ENCODE results near the gene PCDH9. TPM values are rescaled to one million over a fixed set of nuclear protein-coding genes. Genes with fewer than 3 reads are reported as not detected.

PCDH9 gene
- total RNA-seq, 1 experiment from 2014 or later, result 0.11 TPM

DNA sequence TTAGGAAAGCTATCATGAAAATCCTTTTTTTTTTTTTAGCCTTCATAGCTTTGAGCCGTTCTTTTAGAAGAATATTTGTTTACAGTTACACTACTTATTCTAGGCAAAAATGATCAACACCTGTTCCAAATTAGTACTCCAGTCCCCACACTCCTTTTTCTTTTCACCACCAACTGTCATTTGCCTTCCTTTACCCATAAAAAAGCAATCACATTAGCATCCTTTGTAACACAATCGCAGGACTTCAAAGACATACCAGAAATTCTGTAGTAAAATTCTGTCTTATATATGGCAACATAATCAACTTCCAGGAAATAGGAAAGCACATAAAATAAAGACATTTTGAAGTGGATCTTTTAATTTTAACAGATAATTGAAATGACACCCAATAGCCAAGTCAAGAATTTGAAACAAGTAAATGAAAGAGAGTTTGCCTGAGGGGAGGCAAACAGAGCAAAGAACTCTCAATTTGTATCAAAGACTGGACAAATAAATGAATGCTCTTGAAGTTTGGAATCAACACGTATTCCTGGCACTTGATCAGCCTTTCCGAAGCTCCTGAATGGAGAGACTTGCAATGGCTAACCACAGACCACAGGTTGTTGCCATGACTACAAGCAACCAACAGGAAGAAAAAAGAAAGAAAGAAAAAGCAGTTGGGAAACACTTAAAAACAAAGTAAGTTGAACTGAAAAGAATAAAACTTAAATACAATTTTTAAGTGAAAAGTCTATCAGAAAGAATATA lies 206.8 kb downstream of the PCDH9 start:
- H3K4me3 ChIP-seq (ENCODE audit: low read depth, low read length), result no peak overlapping the region
- Mint-ChIP-seq H3K36me3 (ENCODE audit: insufficient read depth, unreplicated experiment) (no peaks in the 10 kb centered on the region), H3K4me3 (ENCODE audit: unreplicated experiment) (no peak overlapping the region), H3K27ac (ENCODE audit: unreplicated experiment) (no peak overlapping the region), H3K27me3 (ENCODE audit: insufficient read depth, unreplicated experiment) (no peaks in the 10 kb centered on the region), H3K9me3 (ENCODE audit: unreplicated experiment) (no peaks in the 10 kb centered on the region), H3K4me1 (ENCODE audit: low read depth, unreplicated experiment) (no peaks in the 10 kb centered on the region)
- H3K4me1 ChIP-seq, result no peaks in the 10 kb centered on the region
- ChIA-PET POLR2A (no interaction called here), CTCF (no interaction called here)
- no peaks in the 10 kb centered on the region for H3K9me3 ChIP-seq
- intact Hi-C loops (cut with micrococcal nuclease; ENCODE audit: unreplicated experiment), result no loop called here
- no peak for DNase-seq
- TF ChIP-seq, protein P1, sequence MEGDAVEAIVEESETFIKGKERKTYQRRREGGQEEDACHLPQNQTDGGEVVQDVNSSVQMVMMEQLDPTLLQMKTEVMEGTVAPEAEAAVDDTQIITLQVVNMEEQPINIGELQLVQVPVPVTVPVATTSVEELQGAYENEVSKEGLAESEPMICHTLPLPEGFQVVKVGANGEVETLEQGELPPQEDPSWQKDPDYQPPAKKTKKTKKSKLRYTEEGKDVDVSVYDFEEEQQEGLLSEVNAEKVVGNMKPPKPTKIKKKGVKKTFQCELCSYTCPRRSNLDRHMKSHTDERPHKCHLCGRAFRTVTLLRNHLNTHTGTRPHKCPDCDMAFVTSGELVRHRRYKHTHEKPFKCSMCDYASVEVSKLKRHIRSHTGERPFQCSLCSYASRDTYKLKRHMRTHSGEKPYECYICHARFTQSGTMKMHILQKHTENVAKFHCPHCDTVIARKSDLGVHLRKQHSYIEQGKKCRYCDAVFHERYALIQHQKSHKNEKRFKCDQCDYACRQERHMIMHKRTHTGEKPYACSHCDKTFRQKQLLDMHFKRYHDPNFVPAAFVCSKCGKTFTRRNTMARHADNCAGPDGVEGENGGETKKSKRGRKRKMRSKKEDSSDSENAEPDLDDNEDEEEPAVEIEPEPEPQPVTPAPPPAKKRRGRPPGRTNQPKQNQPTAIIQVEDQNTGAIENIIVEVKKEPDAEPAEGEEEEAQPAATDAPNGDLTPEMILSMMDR (IDR thresholded peaks at IDR 0.05; ENCODE audit: insufficient read depth in 1 of 2, low read depth in 1 of 2, low read length in 1 of 2, severe bottlenecking in 1 of 2, unreplicated experiment in 1 of 2), result no peak
- H3K27me3 ChIP-seq (replicated peaks; ENCODE audit: control insufficient read depth, insufficient read depth, low read length), result no peaks in the 10 kb centered on the region
- no peaks in the 10 kb centered on the region for H3K36me3 ChIP-seq (ENCODE audit: control insufficient read depth, insufficient read depth, low read length)
- BruUV-seq (replicated peaks), result no TSS peak

DNA sequence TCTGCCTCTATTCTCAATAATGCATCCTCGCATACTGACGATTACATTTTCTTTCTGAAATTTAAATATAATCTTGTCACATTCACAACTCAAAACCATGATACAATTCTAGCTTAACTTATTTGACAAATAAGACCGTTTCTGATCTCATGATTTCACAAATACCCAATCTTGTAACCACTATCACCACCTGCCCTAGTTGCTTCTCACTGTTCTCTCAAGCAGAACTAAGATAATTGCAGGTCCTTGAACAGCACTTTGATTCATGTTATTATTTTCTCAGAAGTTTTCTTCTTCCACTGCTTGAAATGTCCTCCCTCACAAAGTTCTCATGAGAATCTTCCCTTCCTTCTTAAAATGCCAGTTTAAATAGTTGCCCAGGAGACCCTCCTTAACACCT lies 211.4 kb downstream of the PCDH9 start:
- H3K4me1 ChIP-seq, result no peaks in the 10 kb centered on the region

DNA sequence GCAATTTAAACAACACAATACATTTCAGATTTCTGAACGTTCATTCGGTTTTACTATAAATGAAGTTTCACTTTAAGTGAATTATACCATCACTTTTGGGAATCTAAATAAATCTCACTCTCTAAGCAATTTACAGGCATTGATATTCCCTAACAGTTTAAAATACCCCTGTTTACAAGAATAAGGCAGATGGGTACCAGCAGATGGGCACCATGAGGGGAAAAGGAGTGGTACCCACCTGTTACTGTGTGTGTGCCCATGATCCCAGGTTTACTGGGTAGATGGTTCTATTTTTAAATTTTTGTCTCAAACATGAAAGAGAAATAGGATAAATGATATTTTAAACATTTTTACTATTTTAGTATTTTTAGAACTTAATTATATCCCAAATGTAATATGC lies 212.9 kb downstream of the PCDH9 start:
- Histone ChIP-seq H3K4me3 (ENCODE audit: low read depth, low read length) (no peak overlapping the region), H3K27me3 (replicated peaks; ENCODE audit: control insufficient read depth, insufficient read depth, low read length) (no peaks in the 10 kb centered on the region), H3K4me1 (no peaks in the 10 kb centered on the region), H3K9me3 (no peaks in the 10 kb centered on the region), H3K36me3 (ENCODE audit: control insufficient read depth, insufficient read depth, low read length) (no peaks in the 10 kb centered on the region)
- no TSS peak for BruUV-seq (replicated peaks)
- Mint-ChIP-seq H3K9me3 (ENCODE audit: unreplicated experiment) (no peaks in the 10 kb centered on the region), H3K36me3 (ENCODE audit: insufficient read depth, unreplicated experiment) (no peaks in the 10 kb centered on the region), H3K4me1 (ENCODE audit: low read depth, unreplicated experiment) (no peaks in the 10 kb centered on the region), H3K27ac (ENCODE audit: unreplicated experiment) (no peak overlapping the region), H3K4me3 (ENCODE audit: unreplicated experiment) (no peak overlapping the region), H3K27me3 (ENCODE audit: insufficient read depth, unreplicated experiment) (peaks cover 9% of the 10 kb centered on the region)
- CTCF ChIA-PET, result no interaction called here
- POLR2A ChIA-PET, result no interaction called here
- no peak for DNase-seq
- intact Hi-C loops (cut with micrococcal nuclease; ENCODE audit: unreplicated experiment), result no loop called here
- TF ChIP-seq, protein P1 (IDR thresholded peaks at IDR 0.05; ENCODE audit: insufficient read depth in 1 of 2, low read depth in 1 of 2, low read length in 1 of 2, severe bottlenecking in 1 of 2, unreplicated experiment in 1 of 2), result no peak

More for the DNA sequence above, 211.4 kb downstream of the PCDH9 start:
- no peak for DNase-seq
- TF ChIP-seq, protein P1 (IDR thresholded peaks at IDR 0.05; ENCODE audit: insufficient read depth in 1 of 2, low read depth in 1 of 2, low read length in 1 of 2, severe bottlenecking in 1 of 2, unreplicated experiment in 1 of 2), result no peak
- BruUV-seq (replicated peaks), result no TSS peak
- Histone ChIP-seq H3K27me3 (replicated peaks; ENCODE audit: control insufficient read depth, insufficient read depth, low read length) (no peaks in the 10 kb centered on the region), H3K4me3 (ENCODE audit: low read depth, low read length) (no peak overlapping the region), H3K9me3 (no peaks in the 10 kb centered on the region), H3K36me3 (ENCODE audit: control insufficient read depth, insufficient read depth, low read length) (no peaks in the 10 kb centered on the region)
- no peak overlapping the region for H3K4me3 Mint-ChIP-seq (ENCODE audit: unreplicated experiment)
- ChIA-PET POLR2A (no interaction called here), CTCF (no interaction called here)
- H3K27me3 Mint-ChIP-seq (ENCODE audit: insufficient read depth, unreplicated experiment), result peaks cover 7% of the 10 kb centered on the region
- H3K9me3 Mint-ChIP-seq (ENCODE audit: unreplicated experiment), result no peaks in the 10 kb centered on the region
- no peaks in the 10 kb centered on the region for H3K36me3 Mint-ChIP-seq (ENCODE audit: insufficient read depth, unreplicated experiment)
- H3K27ac Mint-ChIP-seq (ENCODE audit: unreplicated experiment), result no peak overlapping the region
- no peaks in the 10 kb centered on the region for H3K4me1 Mint-ChIP-seq (ENCODE audit: low read depth, unreplicated experiment)
- intact Hi-C loops (cut with micrococcal nuclease; ENCODE audit: unreplicated experiment), result no loop called here

Measured in Caco-2 (cell line).